ENCODE results near the gene ADH1B. TPM values are rescaled to one million over a fixed set of nuclear protein-coding genes. Genes with fewer than 3 reads are reported as not detected.

ADH1B gene
- polyA plus RNA-seq, 3 donors, result 214 to 3,622 (median 1,151) TPM

DNA sequence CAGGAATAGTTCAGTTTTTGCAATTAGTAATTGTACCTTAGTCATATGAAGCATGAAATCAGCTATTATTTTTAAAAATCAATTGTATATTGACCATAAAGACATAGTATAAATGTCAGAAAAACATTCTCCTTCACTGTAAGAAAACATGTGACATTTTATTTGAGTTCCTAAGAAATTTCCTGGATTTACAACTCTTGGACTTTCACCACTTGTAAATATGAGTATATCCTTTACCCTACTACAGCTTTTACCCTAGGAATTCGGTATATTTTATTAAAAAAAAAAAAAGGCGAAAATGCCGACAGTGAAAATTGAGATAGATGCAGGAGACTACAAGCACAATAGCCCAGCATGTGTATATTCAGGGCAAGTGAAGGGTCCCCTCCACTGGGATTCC lies 45.3 kb downstream of the ADH1B start:
- 78 to 91% (median 84%) methylated on average over 3 of the region's 3 CpGs for WGBS, 3 donors
- no peak overlapping the region for H3K27ac ChIP-seq (ENCODE audit: low read depth, low read length)

DNA sequence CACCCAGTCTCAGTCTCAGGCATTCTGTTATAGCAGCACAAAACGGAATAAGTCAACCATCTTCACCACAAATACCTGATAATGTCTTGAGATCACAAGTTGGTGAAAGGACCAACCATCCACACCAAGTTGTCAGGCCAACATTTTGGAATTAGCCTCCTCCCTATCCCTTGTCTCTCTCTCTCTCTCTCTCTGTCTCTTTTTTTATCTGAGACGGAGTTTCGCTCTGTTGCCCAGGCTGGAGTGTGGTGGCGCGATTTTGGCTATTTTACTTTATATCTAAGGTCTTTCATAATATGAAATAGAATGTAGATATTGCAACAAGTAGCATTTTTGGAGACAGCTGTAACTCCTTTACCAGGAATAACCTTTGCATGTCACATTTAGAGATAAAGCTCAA lies 46.2 kb downstream of the ADH1B start:
- 91 to 95% (median 92%) methylated on average over 5 of the region's 5 CpGs for WGBS, 3 donors
- H3K27ac ChIP-seq (ENCODE audit: low read depth, low read length), result no peak overlapping the region

DNA sequence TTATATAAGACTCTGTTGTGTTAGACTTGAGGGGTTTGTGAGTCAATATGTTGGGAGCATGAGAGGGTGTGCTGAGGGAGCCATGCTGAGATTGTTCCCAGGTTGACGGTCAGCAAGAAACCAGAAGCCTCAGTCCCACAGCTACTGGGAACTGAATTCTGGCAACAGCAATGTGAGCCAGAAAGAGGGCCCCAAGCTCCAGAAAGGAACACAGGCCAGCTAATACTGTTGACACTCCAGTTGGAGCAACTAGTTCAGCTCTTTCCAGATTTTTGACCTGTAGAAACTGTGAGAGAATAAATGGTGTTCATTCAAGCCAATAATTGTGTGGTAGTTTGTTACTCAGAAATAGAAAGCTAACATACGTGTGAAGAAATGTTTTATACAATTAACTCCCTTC lies 47.5 kb downstream of the ADH1B start:
- WGBS, 3 donors, result 59 to 77% (median 68%) methylated on average over 2 of the region's 2 CpGs
- no peak overlapping the region for H3K27ac ChIP-seq (ENCODE audit: low read depth, low read length)

DNA sequence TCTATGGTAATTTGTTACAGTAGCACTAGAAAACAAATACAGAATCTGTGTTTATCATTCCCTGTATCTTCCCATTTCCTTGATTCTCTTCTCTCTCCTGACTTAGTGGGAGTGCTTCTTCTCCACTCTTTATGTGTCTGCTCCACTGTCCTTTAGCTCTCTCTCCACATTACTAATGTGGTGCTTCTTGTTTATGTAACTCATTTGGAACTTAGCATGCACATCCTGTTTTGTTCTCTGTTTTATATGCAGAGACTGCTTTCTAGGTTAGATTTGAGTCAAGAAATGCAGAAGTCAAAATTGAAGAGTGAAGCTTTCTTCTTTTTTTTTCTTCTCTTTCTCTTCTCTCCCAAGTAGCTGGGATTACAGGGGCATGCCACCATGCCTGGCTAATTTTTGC lies 56.3 kb downstream of the ADH1B start:
- H3K27ac ChIP-seq (ENCODE audit: low read depth, low read length), result no peak overlapping the region

Other genes starting within 250 kb of the ADH1B start
- gene ADH5, start 232.6 kb downstream of the ADH1B start, polyA plus RNA-seq, result 100 to 1,000 TPM in 2 of 3 donors, 10 to 100 TPM in 1; 46.7 to 198 (median 170) TPM
- 1 to 10 TPM in 2 of 3 donors, under 1 TPM in 1; 0.44 to 5.4 (median 1.1) TPM for gene ADH4, start 177.1 kb downstream of the ADH1B start, polyA plus RNA-seq
- under 1 TPM in 2 of 3 donors, not detected in 1; 0.15 to 0.17 TPM for gene ADH6, start 102.2 kb downstream of the ADH1B start, polyA plus RNA-seq
- under 1 TPM in 2 of 3 donors, not detected in 1; 0.07 to 0.15 TPM for gene ADH1A, start 30.4 kb downstream of the ADH1B start, polyA plus RNA-seq
- 100 to 1,000 TPM in 1 of 3 donors, 10 to 100 TPM in 1, 1 to 10 TPM in 1; 8.1 to 118 (median 29.8) TPM for gene ADH1C, start 31.3 kb upstream of the ADH1B start, polyA plus RNA-seq
- 1 to 10 TPM in 1 of 3 donors, not detected in 2; 1.2 TPM for gene ADH7, start 113.9 kb upstream of the ADH1B start, polyA plus RNA-seq
- not detected for gene C4orf17, start 189.6 kb upstream of the ADH1B start, polyA plus RNA-seq
- gene TRMT10A, start 242.6 kb upstream of the ADH1B start, polyA plus RNA-seq, result 1 to 10 TPM; 3.7 to 5.1 (median 4.2) TPM